ENCODE measurements around the gene CPT2. TPM values are rescaled to one million over a fixed set of nuclear protein-coding genes. Genes with fewer than 3 reads are reported as not detected.
"Not testable (repeated sequence)": the region's sequence is repeated elsewhere in the genome, so short reads cannot be mapped to it uniquely, and the experiment has no call there.

The CPT2 gene
- total RNA-seq, 1 donor from 2014 or later: 10.6 TPM

DNA sequence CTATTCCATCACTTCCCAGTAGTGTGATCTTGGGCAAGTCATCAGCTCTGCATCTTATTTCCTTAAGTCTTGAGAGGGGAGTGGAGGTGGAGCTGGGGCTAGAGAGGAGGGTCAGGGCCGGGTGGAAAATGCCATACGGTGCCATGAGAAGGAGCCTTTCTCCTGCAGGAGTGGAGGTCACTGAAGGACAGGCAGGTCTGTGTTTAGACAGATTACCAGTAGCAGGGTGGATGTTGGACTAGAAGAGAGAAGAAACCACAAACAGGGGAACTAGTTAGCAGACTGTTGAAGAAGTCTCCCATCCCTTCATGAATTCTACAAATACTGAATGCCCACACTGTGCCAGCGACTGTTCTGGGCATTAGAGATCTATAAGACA lies 13.9 kb upstream of the CPT2 start:
- no peak for DNase-seq

DNA sequence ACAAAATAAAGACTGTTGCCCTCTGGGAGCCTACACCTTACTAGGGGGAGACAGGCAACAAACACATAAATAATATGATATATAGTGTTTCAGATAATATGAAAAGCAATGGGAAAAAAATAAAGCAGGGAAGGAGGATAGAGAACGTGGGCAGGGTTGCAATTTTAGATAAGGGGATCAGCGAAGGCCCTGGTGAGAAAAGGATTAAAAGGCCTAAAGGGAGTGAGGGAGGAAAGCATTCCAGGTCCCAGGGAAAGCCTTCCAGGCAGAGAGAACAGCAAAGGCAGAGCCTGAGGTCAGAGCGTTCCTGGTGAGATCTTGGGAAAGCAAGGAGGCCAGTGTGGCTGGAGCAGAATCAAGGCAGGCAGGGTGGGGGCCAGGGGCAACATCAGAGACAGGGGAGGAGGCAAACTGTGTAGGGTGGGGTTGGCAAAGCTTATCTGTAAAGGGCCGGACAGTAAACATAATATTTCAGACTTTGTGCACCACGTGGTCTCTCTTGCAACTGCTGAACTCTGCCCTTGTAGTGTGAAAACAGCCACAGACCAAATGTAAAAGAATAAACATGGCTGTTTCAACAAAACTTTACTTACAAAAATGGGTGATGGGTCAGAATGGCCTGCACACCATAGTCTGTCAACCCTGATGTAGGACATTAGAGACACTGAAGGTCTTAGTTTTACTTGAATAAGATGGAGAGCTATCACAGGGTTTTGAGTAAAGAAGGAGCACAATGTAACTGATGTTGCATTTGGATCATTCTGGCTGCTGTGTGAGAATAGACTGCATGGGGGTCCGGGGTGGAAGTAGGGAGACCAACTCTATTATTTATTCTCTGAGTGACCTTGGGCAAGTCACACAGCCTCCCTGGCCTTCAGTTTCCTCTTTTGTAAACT lies 13.3 kb upstream of the CPT2 start:
- DNase-seq: no peak

DNA sequence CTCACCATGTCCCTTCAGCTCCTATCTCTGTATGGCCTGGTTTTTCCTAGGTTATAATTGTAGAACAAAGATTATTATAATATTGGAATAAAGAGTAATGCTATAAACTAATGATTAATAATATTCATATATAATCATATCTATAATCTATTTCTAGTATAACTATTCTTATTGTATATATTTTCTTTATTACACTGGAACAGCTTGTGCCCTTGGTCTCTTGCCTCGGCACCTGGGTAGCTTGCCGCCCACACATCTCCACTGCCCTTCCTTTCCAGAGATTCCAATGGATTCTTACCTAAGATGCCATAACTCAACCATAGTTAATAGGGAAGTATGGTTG lies 10.7 kb upstream of the CPT2 start:
- not testable (repeated sequence) for DNase-seq

DNA sequence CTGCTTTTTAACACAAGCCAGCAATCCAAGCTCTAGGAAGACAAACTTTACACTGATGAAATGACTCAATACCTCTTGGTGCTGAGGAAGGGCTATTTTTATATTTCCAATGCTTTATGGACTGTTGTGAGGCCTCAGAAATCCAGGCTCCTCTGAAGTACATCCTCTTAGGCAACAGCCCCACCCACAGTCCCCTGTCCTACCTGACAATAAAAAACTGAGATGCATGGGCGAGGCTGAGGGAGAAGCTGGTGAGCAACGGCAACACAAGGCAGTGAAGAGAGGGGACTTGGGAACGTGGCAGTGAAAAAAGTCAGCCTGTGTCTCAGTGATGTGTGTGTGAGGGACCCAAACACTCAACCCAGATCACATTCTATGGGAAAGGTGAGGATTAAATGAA lies 10.1 kb upstream of the CPT2 start:
- no peak for DNase-seq

DNA sequence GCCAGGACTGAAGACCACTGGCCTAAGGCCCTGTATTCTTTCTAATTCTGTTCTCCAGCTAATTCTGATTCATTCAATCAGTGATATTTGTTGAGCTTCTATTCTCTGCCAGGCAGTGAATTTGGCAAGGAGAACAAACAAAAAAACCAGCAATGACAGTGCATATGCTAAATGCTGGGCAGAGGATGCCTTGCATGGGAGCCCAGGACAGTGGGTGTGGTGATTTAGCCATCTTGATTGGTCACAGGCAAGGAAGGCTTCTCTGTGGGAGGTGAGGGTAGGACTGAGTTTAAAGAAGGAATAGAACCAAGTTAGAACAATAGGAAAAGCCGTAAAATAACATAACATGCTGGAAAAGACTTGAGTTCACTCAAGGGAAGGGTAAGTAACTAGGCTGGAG lies 9.2 kb upstream of the CPT2 start:
- DNase-seq: no peak

DNA sequence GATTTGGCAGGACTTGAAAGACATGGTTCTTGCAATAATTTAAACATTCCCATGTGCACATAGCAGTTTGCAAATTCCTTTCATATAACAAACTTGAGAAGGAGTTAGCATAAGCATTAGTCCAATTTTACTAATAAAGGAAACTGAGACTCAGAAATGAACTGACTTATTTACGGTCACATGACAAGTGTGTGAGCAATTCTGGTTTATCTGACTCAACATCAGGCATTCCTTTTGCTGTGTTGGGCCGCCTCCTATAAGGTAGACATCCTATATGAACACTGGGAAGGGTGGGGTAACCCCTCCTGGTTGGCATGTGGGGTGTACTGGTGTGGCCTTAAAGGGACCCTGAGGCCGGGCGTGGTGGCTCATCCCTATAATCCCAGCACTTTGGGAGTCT lies 8.5 kb upstream of the CPT2 start:
- DNase-seq: no peak

DNA sequence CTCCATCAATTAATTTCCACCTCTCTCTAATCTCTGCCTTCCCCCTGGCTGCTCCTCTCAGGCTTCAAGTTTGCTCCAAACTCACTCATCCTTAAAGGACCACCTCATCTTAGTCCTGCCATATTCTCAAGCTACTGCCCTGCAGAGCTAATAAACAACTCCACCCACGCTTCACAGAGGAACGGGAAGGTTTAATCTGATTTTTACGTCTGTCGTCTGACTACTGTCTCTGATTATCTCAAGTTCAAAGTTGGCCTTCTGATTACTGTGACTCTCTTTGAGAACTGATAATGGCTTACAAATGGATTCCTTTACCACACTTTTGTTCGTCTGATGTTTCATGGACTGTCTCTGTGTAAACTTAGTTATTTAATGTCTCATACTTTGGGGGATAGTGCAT lies 7.6 kb upstream of the CPT2 start:
- DNase-seq: no peak

DNA sequence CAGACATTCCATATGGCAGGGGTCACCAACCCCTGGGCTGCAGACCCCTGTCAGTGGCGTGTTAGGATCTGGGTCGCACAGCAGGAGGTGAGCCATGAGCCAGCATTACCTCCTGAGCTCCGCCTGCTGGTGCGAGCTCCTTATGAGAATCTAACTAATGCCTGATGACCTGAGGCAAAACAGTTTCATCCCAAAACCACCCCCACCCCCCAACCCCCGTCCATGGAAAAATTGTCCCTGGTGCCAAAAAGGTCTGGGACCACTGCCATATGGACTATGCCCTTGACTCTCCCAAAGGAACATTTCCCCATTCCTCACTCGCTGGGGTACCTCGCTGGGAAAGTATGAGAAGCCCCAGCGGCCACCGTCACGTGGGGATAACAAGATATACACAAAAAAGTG lies 6.4 kb upstream of the CPT2 start:
- no peak for DNase-seq

DNA sequence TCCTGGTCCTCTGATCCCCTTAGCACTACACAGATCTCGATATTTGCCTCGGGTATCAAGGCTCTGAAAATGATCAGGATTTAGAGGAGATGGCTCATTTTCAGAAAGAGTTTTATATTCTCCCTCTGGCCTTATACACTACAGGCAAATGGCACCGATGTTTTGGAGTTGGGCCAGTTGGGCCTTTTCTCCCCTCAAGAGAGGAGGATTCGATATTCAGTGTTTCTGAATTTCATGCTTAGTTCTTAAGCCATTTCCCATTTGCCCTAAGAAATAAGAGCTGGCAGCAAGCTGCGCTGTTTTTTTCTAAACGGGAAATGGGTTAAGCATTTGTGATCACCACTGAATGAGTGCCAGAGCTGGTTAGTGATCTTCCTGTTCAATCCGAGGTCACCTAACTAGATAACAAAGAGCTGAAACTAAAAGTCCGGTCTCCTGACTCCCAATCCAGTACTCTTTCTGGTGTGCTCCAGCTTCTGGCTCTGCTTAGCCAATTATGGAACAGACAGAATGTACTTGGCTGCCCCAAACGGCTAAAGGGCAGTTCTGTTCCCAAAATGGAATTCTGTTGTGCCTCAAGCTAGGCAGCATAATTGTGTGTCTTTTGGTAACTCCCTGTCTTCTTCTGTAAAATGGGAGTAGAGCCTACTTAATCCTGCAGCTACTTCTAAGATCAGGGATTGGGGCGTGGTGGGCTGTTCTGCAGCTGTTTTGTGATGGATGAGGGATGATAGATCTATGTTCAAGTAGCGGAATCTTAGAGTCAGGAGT lies 1.2 kb upstream of the CPT2 start:
- no peak for DNase-seq

DNA sequence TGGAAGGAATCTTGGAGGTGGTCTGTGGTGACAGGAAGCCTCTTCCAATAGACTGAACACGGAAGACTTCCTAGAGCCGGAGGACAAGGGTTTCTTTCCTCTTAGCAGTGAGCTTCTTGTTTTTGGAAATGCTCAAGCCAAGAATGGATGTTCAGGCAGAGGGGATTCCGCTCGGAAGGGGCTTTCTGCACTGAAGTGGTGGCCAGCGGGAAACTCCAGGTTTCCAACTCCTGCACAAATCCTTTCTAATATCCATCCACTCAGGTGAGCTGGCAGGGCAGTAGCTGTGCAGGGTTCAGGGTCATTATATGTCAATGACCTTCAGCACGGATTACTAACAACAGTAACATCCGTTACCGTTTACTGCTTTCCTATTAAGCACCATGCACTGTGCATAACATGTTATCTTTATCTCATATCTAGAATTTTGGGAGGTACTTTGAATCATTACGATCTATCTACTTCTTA lies 573 bp upstream of the CPT2 start:
- peak; percentile 30 for DNase-seq

DNA sequence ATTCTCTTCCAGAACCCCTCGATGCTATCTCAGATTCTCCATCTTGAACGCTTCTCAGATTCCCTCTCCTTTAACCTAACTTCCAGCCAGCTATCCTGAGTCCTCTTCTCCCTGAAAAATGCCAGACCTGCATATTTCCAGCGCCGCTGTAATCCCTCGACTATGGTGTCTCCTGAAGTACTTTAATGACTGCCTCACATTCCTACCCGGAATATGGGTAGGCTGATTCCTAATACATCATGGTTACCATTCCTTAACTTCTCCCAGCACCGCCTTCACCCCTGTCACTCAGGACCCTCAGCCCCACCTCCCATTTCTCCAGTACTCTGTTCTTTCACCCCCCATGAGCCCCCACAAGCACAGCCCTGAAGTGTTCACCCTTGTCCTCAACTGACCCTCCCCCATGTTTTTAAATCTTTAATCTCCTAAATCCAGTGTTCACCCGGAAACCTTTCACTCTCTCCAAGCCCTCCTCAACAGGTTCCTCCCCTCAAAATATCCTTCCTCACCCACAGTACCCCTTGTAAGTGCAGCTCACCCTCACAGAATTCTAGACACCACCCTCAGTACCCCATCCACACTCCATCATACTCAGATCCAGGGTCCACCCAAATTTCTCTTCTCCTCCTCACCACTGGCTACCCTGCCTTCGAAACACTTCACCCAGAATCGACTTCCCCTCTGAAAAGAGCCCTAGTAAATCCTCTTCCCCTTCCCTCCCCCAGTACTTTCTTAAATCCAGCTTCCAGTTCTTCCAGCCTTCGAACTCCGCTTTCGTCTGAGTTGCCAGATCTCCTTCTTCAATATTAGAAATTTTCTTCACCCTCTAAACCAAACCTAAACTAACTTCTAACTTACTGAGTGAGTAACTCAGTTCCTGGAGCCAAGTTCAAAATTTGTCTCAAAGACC lies 922 bp downstream of the CPT2 start:
- peak; percentile 30 for DNase-seq

DNA sequence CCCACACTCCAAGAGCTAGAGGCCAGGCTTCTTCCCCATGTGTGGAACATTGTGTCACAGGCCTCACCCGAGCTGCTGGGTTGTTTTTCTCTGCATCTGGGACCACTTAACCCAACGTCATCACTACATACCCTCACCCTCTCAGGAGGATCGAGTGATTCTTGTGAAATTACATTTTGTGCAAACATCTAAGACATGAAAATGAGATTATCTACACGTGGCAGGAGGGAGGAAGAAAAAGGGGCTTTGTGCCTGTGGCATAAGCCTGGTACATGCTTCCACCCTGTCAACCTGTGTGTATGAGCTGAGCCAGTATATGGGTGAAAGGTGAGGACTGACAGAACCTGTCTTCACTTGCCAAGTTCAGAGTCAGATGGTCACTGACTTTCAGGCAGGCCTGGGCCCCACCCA lies 1.6 kb downstream of the CPT2 start:
- DNase-seq: peak; percentile 65

DNA sequence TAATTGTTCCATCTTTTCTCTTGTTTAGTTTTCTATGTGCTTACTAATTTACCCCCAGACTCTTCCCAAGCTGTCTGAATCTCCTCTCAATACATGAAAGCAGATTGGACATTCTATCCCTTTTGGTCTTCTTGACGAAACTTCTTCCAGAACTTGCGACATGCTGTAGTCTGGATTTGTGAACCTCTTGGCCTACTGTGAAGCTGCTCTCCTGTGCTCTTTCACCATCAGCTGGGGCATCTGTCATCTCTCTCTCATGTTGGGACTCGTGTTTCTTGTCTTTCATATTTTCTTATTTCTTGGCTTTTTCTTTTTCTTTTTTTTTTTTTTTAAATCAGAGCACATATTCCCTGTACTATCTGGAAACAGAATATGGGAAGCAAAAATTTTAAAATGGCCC lies 6.8 kb downstream of the CPT2 start:
- no peak for DNase-seq

DNA sequence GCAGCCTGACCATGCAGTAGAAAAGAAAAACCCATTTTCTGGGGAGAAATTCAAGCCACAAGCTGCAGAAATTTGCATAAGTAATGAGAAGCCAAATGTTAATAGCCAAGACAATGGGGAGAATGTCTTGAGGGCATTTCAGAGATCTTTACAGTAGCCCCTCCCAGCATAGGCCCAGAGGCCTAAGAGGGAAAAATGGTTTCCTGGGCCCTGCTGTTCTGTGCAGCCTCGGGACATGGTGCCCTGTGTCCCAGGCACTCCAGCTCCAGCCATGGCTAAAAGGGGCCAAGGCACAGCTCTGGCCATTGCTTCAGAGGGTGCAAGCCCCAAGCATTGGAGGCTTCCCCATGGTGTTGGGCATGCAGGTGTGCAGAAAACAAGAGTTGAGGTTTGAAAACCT lies 8.9 kb downstream of the CPT2 start:
- DNase-seq: not testable (repeated sequence)

DNA sequence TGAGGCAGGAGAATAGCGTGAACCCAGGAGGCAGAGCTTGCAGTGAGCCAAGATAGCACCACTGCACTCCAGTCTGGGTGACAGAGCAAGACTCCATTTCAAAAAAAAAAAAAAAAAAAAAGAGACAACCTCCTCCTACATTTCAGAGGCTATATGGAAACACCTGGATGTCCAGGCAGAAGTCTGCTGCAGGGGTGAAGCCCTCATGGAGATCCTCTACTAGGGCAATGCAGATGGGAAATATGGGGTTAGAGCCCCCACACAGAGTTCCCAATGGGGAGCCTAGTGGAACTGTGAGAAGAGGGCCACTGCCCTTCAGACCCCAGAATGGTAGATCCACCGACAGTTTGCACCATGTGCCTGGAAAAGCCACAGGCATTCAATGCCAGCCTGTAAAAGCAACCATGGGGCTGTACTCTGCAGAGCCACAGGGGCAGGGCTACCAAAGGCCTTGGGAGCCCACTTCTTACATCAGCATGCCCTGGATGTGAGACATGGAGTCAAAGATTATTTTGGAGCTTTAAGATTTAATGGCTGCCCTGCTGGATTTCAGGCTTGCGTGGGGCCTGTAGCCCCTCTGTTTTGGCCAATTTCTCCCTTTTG lies 9.6 kb downstream of the CPT2 start:
- DNase-seq: not testable (repeated sequence)

DNA sequence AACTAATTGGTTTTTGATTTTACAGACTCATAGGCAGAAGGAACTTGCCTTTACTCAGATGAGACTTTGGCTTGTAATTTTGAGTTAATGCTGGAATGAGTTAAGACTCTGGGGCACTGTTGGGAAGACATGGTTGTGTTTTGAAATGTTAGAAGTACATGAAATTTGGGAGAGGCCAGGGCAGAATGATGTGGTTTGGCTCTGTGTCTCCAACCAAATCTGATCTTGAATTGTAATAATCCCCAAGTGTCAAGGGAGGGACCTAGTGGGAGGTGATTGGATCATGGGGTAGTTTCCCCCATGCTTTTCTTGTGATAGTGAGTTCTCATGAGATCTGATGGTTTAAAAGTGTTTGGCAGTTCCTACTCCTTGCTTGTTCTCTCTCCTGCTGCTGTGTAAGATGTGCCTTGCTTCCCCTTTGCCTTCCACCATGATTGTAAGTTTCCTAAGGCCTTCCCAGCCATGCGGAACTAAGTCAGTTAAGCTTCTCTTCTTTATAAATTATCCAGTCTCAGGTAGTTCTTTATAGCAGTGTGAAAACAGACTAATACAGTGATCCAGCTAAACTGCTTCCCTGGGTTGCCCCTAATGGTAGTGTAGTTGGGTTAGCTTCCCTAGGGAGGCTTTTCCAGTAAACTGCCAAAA lies 10.2 kb downstream of the CPT2 start:
- DNase-seq: no peak

DNA sequence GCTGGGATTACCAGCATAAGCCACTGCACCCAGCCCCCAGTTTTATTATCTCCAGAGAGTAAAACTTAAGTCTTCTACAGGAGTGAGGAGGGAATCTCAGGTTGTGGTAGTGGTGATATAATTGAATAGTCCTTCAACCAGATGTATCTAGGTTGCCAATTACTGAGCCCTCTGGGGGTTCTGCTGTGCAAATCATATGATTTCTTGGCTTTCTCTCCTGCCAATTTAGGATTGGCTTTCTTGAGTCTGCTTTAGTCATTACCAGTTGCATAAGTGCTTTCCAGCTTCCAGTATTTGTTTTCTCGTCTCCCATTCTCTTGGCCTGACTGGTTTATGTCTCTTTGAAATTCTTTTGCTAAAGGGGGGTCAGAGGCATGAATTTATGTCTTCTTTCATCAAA lies 11.1 kb downstream of the CPT2 start:
- DNase-seq: no peak

DNA sequence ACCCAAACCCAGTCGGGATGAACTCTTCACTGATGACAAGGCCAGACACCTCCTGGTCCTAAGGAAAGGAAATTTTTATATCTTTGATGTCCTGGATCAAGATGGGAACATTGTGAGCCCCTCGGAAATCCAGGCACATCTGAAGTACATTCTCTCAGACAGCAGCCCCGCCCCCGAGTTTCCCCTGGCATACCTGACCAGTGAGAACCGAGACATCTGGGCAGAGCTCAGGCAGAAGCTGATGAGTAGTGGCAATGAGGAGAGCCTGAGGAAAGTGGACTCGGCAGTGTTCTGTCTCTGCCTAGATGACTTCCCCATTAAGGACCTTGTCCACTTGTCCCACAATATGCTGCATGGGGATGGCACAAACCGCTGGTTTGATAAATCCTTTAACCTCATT lies 13.7 kb downstream of the CPT2 start:
- DNase-seq: no peak

DNA sequence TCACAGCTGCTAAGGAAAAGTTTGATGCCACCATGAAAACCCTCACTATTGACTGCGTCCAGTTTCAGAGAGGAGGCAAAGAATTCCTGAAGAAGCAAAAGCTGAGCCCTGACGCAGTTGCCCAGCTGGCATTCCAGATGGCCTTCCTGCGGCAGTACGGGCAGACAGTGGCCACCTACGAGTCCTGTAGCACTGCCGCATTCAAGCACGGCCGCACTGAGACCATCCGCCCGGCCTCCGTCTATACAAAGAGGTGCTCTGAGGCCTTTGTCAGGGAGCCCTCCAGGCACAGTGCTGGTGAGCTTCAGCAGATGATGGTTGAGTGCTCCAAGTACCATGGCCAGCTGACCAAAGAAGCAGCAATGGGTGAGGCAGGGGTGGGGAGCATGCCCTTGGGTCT lies 14.3 kb downstream of the CPT2 start:
- no peak for DNase-seq

DNA sequence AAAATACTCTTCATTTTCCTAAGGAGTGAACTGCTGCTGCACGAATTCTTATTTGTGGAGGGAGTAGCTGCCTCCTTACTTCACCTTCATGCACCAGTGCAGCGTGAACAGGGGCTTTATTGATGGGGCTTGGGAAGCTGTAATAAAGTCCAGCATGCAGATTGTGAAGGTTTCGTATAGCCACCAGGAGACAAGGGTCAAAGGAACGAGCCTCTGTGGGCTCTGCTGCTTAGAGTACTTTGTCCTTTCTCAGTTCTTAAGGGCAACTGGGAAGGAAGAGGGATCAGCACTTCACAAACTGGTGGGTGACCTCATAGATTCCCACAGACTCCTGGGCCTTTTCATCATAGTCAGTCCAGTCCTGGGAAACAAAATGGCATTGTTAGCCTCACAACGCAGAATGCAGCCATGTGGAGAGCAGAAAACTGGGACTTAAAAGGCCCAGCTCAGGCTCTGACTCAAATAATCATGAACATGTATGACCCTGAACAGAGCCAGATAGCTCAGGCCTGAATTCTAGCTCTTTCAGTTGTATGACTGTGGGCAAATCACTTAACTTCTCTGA lies 17.8 kb downstream of the CPT2 start:
- DNase-seq: no peak

DNA sequence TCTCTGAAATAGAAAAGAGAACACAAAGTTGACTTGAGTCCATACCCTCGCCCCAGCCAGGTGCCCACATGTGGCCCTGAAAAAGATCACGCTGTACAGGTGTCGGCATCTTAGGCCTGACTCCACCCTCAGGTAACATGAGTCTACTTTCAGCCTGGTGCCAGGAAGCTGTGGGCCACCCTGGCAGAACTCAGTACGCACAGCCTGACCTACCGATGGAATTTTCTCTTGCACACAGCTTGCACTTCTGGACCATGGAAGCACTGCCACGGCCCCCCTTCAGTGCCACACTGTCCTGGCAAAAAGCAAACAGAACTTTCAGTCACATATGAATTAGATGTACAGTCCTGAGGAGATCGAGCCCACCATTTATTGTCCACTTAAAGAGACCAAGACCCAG lies 21.6 kb downstream of the CPT2 start:
- DNase-seq: no peak

Measured in skin of body (tissue), 2 donors.